ENCODE measurements around the gene CCDC137.

DNA sequence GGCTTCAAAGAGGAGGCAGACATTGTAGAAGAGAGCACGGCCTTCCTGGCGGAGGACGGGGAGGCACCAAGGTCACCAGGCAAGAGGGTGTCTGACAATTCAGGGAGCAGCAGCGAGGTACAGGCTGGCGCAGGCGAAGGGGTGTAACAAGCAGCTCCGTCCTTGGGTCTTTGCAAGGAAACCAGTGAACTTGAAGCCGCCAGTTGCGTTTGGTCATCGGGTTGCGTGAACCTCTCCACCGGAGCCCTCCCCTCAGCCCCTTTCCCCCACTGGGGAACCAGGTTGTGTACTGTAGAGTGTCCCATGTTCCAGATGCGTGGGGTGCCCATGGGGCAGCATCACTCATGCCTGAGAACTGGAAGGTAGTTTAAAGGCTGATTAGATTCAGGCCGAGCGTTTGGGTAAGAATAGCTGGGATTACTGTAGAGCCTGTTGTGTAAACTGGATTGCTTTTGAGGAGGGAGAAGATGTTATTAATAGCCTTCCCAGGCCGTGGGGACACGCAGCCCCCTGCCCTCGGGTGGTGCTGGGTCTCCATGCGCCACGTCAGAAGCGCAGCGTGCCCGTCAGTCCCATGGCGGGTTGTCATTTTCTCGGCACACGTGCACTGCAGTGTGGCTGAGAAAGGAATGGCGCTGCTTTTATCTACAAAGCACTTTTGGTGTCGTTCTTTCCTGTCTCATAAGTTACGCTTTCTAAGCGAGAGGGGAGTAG lies 39.1 kb downstream of the CCDC137 start:
- TF ChIP-seq GABPA (IDR thresholded peaks at IDR 0.05; ENCODE audit: low read depth) (no peak), EP300 (IDR thresholded peaks at IDR 0.05; ENCODE audit: borderline replicate concordance in 1 of 2, low read depth in 1 of 2, low read length in 1 of 2) (no peak), ZBTB33 (IDR thresholded peaks at IDR 0.05; ENCODE audit: borderline replicate concordance, low read depth) (no peak), FOXM1 (IDR thresholded peaks at IDR 0.05; ENCODE audit: low read depth) (no peak), POLR2AphosphoS5 (IDR thresholded peaks at IDR 0.05; ENCODE audit: low read depth, low read length) (no peak), MEF2A (IDR thresholded peaks at IDR 0.05; ENCODE audit: borderline replicate concordance, low read depth) (no peak), SMC3 (IDR thresholded peaks at IDR 0.05; ENCODE audit: low read depth, low read length) (no peak), CHD2 (IDR thresholded peaks at IDR 0.05; ENCODE audit: low read length, partially characterized antibody) (no peak)
- TF ChIP-seq, protein P1, sequence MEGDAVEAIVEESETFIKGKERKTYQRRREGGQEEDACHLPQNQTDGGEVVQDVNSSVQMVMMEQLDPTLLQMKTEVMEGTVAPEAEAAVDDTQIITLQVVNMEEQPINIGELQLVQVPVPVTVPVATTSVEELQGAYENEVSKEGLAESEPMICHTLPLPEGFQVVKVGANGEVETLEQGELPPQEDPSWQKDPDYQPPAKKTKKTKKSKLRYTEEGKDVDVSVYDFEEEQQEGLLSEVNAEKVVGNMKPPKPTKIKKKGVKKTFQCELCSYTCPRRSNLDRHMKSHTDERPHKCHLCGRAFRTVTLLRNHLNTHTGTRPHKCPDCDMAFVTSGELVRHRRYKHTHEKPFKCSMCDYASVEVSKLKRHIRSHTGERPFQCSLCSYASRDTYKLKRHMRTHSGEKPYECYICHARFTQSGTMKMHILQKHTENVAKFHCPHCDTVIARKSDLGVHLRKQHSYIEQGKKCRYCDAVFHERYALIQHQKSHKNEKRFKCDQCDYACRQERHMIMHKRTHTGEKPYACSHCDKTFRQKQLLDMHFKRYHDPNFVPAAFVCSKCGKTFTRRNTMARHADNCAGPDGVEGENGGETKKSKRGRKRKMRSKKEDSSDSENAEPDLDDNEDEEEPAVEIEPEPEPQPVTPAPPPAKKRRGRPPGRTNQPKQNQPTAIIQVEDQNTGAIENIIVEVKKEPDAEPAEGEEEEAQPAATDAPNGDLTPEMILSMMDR (IDR thresholded peaks at IDR 0.05): no peak
- TF ChIP-seq, protein P2, sequence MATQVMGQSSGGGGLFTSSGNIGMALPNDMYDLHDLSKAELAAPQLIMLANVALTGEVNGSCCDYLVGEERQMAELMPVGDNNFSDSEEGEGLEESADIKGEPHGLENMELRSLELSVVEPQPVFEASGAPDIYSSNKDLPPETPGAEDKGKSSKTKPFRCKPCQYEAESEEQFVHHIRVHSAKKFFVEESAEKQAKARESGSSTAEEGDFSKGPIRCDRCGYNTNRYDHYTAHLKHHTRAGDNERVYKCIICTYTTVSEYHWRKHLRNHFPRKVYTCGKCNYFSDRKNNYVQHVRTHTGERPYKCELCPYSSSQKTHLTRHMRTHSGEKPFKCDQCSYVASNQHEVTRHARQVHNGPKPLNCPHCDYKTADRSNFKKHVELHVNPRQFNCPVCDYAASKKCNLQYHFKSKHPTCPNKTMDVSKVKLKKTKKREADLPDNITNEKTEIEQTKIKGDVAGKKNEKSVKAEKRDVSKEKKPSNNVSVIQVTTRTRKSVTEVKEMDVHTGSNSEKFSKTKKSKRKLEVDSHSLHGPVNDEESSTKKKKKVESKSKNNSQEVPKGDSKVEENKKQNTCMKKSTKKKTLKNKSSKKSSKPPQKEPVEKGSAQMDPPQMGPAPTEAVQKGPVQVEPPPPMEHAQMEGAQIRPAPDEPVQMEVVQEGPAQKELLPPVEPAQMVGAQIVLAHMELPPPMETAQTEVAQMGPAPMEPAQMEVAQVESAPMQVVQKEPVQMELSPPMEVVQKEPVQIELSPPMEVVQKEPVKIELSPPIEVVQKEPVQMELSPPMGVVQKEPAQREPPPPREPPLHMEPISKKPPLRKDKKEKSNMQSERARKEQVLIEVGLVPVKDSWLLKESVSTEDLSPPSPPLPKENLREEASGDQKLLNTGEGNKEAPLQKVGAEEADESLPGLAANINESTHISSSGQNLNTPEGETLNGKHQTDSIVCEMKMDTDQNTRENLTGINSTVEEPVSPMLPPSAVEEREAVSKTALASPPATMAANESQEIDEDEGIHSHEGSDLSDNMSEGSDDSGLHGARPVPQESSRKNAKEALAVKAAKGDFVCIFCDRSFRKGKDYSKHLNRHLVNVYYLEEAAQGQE (IDR thresholded peaks at IDR 0.05; ENCODE audit: low read depth, low read length): no peak
- TF ChIP-seq, protein P3, sequence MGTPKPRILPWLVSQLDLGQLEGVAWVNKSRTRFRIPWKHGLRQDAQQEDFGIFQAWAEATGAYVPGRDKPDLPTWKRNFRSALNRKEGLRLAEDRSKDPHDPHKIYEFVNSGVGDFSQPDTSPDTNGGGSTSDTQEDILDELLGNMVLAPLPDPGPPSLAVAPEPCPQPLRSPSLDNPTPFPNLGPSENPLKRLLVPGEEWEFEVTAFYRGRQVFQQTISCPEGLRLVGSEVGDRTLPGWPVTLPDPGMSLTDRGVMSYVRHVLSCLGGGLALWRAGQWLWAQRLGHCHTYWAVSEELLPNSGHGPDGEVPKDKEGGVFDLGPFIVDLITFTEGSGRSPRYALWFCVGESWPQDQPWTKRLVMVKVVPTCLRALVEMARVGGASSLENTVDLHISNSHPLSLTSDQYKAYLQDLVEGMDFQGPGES (IDR thresholded peaks at IDR 0.05; ENCODE audit: low read depth, low read length): no peak
